ENCODE results near the gene NT5DC1.

Gene NT5DC1

DNA sequence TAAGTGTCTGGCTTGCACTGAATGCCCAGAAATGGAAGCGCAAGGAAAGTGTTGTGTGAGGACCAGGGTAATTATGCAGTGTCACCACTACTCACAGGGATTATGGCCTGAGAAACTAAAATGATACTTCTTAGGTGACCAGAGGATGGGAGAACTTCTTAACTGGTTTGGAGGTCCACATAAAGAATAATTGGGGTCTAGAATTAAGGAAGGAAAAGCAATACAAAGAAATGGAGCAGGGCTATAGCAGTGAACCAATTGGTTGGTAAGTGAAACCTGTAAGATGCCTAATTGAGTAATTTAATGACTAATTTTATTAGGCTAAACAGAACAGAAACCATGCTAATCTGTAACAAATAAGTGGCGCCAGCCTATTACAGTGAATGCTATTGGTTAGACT, 147.9 kb downstream of the NT5DC1 start:
- FAIRE-seq, result no peak

DNA sequence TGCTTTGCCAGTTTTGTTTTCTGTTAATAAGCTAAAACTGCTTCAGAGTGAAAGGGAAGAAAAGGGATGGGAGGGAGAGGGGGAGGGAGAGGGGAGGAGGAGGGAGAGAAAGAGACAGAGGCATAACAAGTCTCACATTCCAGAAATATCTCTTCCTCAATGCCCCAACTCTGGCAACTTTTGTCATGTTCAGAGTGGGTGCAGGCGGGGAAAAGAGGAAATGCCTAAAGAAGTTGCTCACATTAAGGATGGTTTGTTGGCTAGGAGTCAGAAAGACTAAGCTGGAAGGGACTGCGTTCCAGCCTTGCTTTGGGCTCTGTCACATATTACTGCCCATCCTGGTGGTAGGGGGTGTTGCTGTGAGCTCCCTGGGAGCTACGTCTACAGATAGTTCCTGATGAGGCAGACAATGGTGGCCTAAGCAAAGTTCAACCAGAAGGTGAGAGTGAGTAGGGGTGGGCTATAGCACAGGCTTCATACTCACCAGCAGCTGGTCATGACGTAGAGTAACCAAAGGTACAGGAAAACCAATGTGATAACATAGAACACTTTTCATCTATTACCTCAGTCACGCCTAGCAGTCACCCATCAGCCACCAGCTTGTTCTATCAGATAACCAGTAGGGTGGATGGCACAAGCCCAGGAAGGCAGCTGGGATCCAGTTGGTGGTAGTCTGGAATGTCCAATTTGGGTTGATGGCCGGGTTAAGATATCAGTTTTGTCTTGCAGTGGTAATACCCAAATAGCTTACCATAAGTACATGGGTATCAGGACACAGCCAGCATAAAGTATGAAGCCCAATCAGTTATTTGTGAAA, 151.1 kb downstream of the NT5DC1 start:
- no peak for FAIRE-seq

DNA sequence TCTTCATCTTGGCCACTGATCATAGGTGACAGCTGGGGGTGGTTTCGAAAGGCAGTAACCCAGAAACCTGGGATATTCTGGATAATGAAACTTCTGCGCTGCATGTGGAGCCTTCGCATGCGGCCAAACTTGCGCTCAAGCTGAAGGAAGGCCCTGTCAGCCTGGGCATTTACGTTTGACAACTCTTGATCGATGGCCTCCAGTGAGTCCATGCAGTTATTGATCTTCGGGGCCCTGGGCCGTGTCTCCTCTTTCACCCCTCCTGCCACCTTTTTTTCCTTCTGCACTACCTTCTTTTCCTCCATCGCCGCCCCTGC, 152.5 kb downstream of the NT5DC1 start:
- FAIRE-seq, result no peak

DNA sequence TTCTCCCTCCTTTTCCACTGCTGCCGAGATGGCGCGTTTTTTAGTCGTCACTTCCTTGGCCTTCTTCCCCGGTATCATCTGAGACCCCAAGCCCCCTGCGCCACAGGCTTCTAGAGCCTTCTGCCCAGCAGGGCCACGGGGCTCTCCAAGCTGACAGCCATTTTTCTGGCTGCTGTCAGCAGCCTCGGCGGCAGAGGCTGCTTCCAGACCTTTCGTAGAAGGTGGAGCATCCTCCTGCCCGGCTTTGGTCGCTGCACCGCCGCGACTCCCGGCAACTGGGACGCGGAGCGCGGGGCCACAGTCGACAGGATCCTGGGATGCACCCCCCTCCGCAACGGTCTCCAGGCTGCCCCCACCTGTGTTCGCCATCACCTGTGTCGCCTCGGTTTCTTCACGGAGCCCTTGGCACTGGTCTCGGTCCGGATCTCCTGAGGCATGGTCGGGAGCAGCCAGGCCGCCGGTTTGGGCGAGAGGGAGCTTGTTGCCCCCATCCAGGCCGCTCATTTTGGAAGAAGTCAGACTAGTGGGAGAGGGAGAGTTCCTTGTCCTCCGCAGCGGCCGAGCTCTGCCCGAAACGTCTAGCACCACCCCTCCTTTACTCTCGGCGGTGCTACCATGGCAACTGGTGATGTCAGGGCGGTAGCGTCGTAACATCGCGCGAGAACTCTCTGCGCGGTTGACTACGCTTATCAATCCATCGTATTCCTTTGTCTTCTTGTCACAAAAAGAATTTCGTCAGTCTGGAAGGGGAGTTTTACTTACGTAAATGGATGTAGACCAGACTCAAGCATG, 153.0 kb downstream of the NT5DC1 start, which contains the start of gene TSPYL4:
TSS of gene TSPYL4 (minus strand) at position 571 of the 792 bp plus-strand sequence. CDS start at position 504, 67 bp downstream.
- peak; percentile 43 for FAIRE-seq

DNA sequence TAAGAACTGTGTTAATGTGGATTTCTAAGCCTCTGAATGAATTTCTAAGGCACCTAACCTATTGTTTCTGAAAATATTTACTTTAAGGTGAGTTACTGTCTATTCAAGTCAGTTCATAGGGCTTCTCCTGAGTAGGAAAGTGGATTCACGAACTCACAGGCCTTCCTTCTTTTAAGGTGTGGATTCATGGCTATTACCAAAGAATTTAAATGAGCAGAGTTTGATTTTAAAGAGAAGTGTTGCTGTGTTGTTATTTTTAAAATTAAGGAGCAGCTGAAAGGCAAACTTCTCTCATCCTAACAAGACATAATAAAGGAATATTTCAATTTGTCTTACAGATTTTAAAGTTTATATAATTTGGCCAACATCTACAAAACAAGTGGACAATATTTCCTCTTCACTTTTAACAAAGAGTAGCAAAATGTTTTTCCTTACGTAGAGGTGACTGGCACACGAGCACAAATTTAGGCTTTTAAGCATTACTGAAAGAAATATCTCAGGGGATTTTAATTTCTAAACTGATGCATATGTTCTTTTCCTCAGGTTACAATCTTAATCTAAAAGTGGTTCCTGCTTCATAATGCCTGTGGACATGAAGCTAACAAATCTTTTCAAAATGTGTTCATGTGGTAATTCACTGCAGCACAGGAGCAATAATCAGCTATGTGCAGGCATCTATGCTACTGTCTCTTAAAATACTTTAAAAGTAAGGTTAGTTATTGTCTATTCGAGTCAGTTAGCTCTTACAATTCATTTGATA, 153.8 kb downstream of the NT5DC1 start:
- FAIRE-seq, result no peak

DNA sequence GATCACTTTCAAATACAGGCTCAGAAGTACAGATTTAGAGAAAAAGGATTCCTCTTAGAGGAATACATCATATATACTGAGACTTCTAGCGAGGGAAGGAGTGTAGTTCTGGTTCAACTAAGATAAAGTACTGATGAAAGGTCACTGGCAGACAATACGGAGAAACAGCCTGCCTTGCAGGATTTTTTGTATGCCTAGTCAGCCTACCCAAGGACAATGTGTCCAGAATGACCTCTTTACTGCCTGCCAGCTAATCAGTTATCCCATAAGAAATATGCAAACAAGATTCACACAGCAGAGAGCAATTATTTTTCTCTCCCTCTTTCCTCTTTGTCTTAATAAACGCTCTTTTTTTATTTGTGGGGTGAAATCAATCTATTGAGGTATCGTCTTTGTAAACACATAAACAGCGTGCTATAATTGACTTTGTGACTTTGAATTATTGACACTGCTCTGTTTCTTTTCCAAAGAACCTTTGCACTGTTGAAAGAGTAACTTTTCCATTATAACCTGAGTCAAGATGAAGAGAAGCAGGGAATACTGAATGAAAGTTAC, 154.7 kb downstream of the NT5DC1 start:
- FAIRE-seq, result no peak

DNA sequence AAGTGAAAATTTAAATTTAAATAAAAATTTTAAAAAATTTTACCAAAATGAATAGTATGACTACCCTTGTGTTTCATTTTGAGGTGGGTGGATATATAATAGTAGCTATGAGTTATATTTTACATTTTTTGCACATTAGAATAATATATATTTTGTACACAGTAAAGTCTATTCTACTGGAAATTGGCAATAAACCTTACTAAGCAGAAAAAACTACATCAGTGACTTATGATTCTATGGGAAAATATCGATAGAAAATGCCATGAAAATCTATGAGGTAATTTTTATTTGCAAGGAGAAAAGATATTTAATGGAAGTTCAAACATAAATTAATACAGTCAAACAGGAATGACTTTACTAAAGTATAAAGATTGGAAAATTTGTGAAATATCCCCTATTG, 156.0 kb downstream of the NT5DC1 start:
- FAIRE-seq, result no peak

DNA sequence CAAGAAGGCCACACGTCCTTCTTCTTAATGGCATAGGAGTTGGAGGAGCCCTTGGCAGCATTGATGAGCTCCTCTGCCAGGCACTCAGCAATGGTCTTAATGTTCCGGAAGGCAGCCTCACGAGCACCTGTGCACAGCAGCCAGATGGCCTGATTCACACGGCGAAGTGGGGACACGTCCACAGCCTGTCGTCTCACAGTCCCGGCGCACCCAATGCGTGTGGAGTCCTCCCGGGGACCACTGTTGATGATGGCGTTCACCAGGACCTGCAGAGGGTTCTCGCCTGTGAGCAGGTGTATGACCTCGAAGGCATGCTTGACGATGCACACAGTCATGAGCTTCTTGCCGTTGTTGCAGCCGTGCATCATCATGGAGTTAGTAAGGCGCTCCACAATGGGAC, 157.9 kb downstream of the NT5DC1 start:
- FAIRE-seq, result no peak

DNA sequence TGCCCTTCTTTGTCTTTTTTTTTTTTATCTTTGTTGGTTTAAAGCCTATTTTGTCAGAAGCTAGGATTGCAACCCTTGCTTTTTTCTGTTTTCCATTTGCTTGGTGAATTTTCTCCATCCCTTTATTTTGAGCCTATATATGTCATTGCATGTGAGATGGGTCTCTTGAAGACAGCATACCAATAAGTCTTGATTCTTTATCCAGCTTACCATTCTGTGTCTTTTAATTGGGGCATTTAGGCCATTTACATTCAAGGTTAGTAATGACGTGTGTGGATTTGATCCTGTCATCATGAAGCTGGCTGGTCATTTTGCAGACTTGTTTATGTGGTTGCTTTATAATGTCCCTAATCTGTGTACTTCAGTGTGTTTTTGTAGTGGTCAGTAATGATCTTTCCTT, 162.7 kb downstream of the NT5DC1 start:
- FAIRE-seq, result no peak

DNA sequence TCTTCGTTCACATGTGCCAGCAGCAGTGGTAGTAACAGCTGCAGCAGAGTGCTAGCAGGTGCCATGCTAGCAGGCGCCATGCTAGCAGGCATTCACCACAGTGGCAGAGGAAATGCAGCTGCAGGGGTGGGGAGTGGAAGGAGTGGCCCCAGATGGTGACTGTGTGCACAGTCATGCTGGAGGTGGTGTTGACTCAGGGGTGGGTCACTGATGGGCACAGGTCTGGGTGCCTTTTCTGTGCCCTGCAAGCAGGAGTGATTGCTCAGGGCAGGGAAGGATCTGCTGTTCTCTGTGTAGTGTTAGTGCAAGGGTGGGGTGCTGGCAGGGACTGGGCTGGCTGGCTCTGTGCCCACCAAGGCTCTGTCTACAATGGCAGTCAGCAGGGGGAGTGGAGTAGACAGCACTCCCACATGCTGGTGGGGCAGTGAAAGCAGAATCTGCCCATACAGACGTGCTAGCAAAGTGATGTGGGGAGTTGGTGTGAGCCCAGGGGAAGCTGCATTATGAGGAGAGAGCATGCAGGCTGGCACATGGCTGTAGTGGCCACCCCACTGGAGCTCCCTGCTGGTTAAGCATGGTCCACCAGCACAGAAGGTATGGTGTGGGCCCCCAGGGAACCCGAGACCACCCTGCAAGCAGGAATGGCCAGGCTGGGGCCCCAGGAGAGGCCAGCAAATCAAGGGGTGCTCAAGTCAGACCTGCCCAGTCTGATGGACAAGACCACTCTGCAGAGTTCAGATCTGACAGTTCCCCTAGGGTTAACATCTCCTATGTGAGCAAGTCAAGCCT, 164.6 kb downstream of the NT5DC1 start:
- no peak for FAIRE-seq

DNA sequence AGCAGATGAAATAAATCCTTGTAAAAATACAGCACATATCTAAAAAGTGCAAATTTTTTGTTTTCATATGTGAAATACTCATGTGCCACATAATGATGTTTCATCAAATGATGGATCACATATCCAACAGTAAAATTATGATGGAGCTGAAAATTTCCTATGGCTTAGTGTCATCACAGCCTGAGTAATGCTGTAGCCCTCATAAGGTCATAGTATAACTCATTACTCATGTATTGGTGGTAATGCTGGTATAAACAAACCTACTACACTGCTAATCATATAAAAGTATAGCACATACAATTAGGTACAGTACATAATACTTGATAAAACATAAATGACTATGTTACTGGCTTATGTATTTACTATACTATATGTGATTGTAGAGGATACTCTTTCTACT, 166.2 kb downstream of the NT5DC1 start:
- no peak for FAIRE-seq

DNA sequence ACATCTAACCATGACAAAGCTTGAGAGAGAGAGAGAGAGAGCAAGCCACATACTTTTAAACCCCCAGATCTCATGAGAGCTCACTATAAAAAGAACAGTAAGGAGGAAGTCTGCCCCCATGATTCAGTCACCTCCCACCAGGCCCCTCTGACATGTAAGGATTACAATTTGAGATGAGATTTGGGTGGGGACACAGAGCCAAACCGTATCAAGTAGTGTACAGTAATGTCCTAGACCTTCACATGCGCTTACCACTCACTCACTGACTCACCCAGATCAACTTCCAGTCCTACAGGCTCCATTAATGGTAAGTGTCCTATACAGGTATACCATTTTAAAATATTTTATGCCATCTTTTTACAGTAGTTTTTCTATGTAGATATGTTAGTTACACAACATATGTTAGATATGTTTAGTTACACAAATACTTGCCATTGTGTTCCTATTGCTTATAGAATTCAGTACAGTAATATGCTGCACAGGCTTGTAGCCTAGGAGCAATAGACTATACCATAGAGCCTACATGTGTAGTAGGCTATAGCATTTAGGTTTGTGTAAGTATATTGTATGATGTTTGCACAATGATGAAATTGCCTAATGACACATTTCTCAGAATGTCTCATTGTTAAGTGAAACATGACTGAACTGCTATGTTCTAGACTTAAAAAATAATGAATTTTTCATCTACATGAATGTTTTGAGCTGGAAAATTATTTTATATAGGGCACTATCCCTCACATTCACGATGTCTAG, 167.4 kb downstream of the NT5DC1 start:
- no peak for FAIRE-seq

DNA sequence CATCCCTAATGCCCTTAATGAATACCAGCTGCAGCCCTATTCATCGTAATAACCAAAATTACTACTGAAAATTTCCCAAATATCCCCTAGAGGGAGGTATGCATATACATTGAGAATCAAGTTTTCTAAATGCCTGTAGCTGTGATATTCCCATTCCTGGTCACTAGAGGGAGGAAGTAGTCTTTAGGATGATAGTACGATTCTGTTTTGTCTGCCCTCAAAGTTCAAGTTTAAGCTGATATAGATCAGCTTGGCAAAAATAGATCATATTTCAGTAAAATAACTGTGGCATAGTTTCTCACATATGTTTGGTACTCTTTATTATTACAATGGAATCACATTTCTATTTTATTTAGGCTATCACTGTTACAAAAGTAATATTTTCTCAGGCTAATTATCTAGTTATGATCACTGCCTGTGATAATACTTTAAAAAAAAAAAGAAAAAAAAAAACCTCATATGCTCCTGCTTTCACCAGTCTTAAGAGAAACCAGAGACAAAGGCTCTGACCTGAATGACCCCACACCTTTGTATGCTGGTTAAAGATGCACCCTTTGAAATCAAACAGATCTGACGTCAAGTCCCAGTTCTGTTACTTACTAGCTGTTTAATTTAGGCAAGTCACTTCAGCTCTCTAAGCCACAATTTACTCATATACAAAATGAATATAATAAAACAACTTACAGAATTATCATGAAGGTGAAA, 168.1 kb downstream of the NT5DC1 start:
- FAIRE-seq, result peak; percentile 95

DNA sequence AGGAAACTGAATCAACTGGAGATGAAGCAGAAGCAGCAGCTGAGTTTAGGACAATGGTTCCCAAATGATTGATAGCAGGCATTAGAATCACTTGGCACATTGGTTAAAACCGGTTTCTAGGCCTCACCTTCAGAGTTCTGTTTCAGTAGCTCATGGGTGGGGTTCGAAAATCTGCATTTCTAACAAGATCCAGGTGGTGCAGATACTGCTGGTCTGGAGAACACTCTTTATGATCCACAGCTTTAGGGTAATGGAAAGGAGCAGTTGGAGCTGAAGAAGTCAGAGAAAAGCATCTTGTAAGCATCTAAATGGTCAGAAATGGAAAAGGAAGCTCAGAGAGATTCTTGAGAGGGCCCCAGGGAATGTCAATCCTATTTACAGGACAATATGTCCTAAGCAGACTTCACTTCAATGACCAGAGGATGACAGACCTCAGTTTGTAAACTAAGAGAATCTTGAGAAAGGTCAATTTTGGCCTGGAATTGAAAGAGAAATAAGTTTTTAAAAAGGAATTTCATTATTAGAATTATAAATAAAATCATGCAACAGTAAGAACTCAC, 170.6 kb downstream of the NT5DC1 start:
- no peak for FAIRE-seq

DNA sequence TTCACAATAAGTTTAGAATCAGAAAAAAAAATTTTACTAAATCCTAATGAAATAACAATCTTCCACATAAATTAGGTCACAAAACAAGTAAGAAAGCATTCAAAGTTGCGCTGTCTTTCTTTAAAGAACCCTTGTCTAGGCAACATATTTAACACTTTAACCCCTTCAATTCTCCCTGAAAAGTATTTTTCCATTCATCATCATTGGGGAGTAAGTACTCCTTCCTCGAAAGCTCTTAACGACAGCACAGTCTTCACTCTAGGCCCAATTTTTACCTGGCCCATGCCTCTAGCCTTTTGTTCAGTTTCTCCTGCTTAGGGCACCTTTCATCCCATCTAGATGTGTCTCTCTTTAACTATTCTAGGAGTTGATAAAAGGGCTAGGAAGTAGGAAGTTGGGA, 176.5 kb downstream of the NT5DC1 start:
- FAIRE-seq, result no peak

DNA sequence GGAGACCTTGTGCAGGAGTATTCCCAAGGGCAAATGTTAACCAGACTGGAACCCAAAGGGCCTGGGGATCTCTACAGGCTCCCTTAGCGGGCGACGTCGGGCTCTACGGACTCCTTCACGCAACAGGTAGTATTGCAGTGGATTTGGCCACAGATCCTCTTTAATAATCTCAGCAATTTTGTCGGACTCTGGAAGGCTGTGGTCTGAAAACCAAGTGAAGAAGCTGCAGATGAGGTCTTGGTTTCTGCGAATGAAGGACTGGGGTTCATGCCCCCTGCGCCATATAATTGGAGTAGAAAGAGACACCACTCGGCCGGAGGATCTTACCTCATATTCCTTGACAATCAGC, 177.8 kb downstream of the NT5DC1 start:
- no peak for FAIRE-seq

DNA sequence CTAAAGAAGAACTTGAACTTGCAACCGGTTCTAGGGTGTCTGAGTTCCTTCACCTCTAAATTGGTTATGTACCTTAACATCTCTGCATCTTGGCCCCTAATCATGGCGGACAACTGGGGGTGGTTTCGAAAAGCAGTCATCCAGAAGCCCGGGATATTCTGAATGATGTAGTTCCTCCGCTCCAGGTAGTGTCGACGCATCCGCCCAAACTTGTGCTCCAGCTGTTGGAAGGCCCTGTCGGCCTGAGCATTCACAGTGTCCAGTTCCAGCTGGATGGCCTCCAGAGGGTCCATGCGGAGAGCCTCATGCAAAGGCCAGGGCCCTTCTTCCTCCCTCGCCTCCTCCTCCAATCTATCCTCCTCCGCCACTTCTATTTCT, 178.2 kb downstream of the NT5DC1 start:
- FAIRE-seq, result no peak

DNA sequence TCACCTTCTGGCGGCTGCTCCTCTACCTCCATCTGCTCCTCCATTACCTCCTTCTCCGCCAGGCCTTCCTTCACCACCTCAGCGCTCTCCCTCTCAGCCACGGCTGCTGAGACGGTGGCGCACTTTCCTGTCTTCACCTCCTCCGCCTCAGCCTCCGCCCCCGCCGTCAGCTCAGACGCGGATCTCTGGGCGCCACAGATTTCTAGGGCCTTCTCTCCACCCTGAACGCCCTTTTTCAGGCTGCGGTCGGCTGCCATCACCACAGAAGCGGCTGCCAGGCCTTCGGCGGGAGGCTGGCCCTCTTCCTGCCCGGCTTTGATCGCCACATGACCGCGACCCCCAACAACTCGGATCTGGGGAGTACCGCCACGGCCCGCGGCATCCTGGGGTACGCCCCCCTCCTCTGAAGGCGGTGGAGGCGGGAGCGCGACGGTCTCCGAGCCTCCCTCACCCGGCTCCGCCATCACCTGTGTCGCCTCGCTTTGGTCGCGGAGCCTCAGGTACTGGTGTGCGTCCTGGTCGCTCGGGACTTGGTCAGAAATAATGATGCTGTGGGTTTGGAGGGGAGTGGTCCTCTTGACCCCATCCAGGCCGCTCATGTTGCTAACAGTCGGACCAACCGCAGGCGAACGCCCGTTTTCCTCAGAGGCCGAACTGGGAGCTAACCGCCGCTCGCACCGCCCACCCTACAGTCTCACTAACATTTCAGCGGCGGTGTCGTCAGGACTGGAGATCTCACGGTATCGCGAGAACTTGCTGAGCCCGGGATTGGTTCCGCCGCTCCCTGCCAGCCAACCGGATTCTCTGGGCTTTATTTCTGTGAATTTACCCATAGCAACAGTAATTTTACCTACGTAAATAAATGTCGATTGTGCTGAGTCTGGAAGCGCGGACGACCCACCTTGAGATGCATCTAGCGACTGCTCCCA, 178.8 kb downstream of the NT5DC1 start, which contains the start of gene TSPYL1:
TSS of gene TSPYL1 (minus strand) at position 699 of the 929 bp plus-strand sequence. CDS start at position 599, 100 bp downstream.
- FAIRE-seq, result peak; percentile 93

DNA sequence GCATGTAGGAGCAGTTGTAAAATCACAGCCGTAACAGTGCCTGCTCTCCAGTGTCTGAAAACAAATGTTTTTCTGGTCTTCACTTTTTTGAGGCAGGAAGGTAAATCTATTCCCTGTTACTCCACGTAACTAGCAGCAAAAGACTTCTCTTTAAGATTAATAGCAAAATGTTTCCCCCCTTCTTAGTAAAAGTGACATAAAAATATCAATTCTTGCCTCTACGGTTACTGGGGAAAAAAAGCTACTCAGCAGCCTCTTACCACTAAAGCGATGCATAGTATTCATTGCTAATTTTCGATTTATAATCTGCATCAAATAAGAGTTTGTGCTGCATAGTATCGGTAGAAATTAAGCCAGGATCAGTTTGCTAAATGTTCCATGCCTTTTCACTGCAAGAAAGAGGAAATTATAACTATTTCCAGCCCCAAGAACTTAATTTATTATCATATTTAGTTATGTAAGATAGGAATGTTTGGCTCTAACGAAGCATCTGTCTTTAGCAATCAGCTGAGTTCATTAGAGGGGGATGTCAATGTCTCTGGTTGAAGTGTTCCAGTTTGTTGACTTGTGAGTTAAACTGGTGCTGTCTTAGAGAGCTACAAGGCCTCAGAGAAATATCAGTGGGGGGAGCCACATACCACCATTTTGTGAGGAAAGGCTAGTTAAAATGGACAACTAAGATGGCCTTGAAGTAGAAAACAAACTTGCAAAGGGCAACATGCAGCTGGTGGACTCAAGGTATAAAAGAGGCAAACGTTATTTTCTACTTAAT, 179.7 kb downstream of the NT5DC1 start:
- peak; percentile 21 for FAIRE-seq
